Measurements from ENCODE around the gene GULP1.
"Not testable (repeated sequence)": the region's sequence is repeated elsewhere in the genome, so short reads cannot be mapped to it uniquely, and the experiment has no call there.

The GULP1 gene

DNA sequence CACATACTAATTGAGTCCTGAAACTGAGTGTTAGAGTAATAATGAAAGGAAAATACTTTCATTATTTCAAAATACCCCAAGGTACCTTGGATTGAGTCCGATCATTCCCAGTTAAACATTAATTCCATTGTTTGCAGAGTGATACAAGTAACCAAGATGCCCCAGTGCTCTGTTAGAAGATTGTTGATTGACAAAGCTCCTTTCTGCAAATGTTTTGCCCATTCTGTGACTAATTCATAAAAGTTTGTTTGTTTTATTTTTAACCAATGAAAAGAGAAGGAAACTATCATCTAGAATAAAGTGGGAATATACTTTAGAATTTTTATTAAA, 124.0 kb downstream of the GULP1 start:
- DNase-seq (ENCODE audit: low read depth in 2 of 2): no peak

DNA sequence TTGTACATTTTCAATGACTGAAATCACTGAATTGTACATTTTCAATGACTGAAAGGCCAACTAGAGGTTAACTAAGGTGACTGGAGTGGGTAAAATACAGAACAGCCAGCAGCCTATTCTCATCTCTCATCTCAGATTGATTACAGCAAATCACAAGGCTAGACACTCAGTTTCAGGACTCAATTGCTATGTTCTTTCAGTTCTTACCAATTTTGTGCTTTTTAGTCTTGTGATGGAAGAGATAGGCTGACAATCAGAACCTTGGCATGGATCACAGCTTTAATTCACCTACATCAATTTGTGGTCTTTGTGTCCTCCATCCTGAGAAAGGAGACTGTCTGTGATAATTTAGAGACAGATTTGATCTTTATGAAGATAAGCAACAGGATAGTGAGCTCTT, 124.7 kb downstream of the GULP1 start:
- no peak for DNase-seq (ENCODE audit: low read depth in 2 of 2)

DNA sequence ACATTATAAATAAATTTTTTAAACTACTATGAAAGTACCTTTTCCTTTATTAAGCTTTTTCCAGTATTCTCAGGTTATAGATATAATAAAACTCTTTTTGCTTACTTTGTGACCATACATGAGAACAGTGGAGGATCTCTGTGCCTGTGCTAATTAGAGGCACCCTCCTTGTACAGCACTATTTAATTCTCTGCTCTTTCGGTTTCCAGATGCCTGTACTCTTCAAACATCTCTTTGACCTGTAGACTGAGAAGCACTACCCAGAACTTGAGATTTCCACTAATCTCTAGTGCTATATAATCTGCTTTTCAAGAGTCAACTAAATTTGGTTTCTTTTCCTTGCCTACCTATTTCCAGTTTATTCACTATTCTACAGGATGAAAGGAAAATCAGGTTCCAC, 131.1 kb downstream of the GULP1 start:
- DNase-seq (ENCODE audit: low read depth in 2 of 2): no peak

DNA sequence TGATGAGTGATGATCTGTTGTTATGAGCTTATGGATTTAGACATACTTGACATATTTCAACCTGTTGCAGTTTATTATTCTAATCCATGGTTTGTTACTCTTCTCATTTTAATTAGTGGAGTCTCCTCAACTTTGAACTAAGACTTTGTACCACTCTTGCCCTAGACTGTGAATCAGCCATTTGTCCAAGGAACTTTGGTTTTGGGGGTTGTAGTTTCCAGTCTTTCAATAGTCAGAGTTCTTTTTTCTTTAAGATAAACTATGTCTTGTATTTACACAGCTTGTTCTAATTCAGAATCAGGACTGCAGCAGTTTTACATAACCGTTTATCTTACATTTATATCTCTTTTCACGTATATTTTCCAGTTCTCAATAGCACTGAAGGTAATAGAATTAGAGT, 133.6 kb downstream of the GULP1 start:
- DNase-seq (ENCODE audit: low read depth in 2 of 2): no peak

DNA sequence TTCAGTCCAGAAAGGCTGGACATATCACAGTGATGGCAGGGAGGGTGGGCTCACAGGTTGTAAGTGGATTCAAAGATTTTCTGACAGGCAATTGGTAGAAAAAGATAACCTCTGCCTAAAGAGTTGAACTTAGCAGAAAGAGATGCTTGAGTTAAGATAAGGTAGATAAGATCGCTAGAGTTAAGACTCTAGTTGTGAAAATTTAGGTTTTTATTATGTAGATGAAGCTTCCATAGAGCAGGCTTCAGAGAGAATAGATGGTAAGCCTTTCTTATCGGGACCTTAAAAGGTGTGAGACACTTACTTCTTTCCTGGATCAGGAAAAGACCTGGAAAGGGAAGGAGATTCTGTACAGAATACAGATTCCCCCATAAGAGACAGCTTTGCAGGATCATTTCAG, 134.4 kb downstream of the GULP1 start:
- no peak for DNase-seq (ENCODE audit: low read depth in 2 of 2)

DNA sequence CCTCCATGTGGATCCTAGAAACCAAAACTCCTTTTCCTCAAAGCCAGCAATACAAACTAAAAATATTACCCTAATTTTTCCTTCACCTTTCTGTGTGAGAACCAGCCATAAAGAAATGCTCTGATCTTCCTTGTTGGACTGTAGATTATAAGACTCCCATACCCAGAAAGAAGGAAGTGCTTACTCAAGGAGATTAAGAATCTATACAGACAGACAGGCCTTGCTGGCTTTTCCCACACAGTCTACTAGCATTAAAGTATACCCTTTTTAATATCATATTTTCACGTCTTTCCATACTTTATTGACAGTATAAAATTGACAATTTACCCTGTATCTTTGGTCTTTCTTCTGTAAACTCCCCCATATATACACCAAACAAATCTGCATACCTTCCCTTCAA, 139.0 kb downstream of the GULP1 start:
- DNase-seq (ENCODE audit: low read depth in 2 of 2): no peak

DNA sequence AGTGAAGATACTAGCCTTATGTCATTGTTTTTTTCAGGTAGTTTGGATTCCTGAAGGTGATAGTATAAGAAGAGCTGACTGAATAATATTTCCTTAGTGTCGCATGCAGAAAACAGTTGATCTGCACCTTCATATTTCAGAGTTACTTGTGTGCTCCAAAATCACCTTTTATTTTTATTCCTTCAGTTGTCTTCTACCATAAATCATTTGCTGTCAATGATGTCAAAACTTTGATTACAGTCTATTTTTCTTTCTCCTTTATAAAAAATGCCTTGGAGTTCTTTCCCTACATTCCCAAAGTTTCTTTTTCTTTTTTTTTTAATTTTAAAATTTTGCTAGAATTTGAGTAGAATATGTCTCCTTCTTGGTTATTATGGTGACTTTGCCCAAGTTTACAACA, 142.3 kb downstream of the GULP1 start:
- DNase-seq (ENCODE audit: low read depth in 2 of 2): no peak

DNA sequence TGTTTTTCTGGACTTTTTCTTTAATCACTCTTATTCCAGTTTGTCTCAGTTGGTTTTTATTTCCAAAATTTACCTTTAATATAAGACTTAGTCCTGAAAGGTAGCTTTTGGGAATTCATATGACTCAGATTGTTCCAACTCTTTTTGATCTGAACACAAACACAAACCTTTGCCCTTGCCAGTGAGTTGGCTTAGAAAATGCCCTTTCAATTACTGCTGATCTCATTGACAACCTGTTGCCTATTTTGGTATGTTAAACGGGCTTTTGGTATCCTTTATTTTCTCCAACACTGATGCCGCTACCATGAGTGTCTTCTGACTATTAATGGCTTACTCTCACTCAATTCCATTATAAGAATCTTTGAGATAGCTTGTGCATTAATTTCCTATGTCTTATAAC, 143.4 kb downstream of the GULP1 start:
- no peak for DNase-seq (ENCODE audit: low read depth in 2 of 2)

DNA sequence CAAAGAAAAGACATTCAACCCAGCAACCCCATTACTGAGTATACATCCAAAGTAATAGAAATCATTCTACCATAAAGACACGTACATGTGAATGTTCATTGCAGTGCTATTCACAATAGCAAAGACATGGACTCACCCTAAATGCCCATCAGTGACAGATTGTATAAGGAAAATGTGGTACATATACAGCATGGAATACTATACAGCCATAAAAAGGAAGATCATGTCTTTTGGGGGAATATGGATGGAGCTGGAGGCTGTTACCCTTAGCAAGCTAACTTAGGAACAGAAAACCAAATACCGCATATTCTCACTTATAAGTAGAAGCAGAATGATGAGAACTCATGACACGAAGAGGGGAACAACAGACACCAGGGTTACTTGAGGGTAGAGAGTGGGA, 145.9 kb downstream of the GULP1 start:
- no peak for DNase-seq (ENCODE audit: low read depth in 2 of 2)

DNA sequence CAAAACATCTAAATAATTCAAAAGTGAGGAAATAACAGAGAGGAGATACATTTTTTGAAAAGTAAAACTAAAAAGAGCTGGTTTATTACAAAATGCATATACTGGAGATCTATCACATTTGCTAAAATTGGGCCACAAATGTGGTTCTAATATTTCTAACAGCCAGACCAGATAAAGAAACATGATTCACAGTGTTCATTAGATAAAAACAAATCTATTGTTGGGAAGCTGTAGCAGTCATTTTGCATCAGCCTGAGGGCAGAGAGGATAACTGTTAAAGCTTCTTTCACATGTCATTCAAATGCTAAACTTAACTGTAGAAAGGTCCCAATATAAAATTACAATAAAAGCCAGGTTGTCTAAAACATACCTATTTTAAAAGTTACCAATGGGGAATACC, 148.3 kb downstream of the GULP1 start:
- DNase-seq (ENCODE audit: low read depth in 2 of 2): no peak

DNA sequence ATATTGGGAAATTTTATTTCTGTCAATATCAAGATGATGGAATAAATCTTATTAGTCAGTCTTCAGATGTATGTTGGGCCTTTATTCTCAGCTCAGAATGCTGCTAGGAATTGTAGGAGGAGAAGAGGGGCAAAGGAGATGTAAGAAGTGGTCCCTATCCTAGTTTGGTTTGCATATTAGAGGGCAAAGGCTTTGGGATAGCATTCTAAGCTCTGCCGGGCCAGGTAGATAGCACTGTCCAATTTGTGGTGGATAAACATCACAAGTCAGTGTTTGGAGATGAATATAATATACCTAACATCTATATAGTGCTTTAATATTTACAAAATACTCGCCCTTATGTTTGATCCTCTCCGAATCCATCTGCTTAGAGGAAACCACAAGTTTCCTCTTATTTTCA, 149.2 kb downstream of the GULP1 start:
- DNase-seq (ENCODE audit: low read depth in 2 of 2): no peak

DNA sequence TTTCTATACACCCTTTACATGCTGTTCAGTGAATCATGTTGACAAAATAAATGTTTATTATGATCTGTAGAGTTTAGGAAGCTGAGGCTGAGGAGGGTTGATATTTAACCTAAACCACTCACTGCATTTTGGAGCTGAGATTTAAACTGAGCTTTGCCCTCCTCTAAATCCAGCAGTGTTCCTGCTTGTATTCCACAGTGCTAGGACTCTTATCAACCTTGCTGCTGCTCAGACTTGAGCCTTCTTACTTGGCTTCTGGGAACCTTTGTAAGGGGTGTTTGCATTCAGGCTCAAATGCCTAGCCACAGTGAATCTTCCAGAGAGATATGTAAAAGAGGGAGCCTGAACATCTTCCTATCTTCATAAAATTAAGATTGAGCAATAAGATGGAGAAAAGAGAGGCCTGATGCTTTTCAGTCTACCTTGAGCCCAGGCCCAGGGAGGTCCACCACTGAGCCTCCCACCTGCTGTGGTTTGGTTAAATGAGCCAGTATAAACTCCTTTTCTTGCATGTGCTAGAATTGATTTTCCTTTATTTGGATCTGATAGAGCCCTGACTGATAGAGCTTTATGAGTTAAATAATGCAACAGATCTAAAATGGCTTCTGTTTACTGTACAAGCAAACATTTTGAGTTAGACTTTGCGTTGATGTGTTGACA, 149.7 kb downstream of the GULP1 start:
- DNase-seq (ENCODE audit: low read depth in 2 of 2): no peak

DNA sequence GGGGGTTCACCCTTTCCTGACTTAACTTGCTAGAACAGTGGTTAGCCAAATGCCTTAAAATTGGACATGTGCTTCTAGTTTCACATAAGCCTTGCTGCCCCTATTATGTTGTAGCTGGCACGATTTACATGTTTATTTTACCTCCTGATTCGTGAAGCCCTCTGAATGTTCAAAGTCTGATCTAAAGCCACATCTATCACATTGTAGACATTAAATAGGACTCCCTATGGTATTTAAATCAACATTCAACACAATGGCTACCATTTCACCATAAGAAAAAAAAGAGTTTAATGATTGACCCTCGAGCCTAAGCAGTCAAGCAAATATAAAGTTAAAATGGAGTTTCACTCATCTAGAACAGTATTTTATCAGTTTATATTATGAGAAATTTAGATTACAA, 151.5 kb downstream of the GULP1 start:
- no peak for DNase-seq (ENCODE audit: low read depth in 2 of 2)

DNA sequence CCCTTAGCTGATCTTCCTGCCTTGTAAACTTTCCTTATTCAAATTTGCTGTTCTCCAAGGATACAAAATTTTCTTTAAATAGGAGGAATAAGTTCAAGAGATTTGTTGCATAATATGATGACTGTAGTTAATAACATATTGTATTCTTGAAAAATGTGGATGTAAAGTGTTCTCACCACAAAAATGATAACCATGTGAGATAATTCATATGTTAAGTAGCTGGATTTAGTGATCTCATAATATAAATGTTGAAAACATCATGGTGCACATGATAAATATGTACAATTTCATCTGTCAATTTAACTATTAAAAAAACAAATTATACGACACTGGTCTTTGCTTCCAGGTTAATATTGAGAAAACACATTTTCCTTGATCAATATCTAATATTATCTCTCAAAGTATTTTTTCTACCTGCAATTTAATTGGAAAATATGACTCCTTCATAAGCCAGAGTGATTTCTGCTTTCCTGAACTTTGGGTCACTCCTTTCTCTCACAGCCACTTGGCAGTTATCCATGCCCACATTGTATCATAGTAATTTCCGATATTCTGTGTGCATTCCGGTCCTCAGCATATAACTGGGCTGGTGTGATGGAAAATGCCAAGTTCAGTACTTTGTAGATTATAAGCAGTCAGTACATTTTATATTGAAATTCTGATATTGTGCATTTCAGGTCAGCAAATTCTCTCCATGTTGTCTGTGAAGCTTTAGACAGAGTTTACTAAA, 152.6 kb downstream of the GULP1 start:
- no peak for DNase-seq (ENCODE audit: low read depth in 2 of 2)

DNA sequence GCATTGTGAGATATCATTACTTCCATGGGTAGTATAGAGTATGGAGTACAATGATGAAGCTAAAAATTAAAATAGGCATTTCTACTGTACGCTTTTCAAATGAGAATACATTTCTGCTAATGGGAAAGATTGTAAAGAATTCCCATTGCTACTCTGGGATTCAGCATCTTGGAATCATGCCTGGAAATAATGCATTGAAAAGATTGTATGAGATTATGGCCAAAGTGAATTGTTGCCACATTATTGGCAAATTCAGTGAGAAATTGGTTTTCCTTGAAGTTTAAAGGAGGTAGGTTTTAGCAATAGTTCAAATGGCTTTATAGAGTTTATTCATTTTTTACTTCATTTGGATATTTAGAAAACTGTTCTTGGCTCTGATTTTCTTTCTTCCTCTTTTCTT, 157.9 kb downstream of the GULP1 start:
- DNase-seq (ENCODE audit: low read depth in 2 of 2): no peak

DNA sequence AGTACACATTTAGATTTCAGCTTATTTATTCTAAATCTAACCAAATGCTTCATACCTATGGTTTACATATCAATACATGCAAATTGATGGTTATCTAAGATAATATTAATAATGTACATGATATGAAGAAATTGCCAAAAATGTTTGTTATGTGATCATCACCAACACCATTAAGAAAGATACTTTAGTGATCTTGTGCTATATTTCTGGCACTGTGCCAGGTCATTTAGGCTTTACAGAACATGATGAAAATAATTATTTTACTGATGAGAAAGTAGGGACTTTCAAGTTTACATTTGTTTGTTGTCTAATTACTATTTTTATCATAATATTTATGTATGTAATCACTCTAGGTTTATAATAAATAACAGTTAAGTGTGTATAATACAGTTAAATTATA, 158.3 kb downstream of the GULP1 start:
- no peak for DNase-seq (ENCODE audit: low read depth in 2 of 2)

DNA sequence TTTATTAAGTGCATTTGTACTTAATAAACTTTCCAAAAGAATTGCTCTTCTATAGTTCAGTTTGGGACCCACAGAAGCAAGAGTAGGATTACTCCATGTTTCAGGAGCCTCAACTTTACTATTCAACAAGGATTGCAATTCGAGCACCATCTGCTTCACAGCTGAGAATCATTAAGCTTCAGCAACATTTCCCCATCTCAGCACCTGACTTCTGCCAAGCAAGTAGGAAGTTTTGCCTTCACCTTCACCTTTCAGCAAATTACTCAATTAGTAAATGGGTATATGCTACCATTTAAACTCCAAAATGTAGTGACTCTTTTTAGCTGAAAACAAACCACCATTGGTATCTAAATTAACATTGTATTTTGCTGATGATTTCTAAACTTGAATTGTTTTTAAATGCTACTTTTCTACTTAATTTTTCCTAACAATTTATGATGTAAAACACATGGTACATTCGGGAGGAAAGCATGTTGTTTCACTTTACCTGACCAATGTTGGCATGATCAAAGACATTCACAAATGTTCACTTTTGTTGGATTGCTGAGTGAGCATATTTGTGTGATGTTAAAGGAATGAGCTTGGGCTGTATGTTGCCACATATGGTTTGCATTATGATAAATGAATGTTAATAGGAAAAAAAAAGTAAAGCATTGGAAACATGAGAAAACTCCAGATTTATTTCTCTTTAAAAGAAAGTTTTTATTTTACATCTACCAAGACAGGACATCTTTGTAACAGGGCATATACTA, 159.2 kb downstream of the GULP1 start:
- no peak for DNase-seq (ENCODE audit: low read depth in 2 of 2)

DNA sequence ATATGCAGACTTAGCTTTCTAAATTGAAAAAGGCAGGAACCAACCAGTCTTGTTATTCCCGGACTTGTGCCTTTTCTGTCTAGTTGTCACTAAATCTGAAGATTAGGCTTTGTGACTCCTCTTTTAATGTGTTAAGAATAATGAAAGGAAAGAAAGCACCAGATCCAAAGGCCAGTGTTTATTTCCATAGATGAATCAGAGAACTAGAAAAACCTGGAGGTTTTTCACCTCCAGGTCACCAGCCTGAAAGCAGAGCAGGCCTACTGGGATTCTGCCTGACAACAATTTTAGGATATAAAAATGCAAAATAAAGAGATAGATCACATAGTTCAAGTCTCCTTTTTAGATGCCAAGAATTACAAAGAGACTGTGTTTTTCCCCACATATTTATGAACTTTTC, 160.4 kb downstream of the GULP1 start:
- no peak for DNase-seq (ENCODE audit: low read depth in 2 of 2)

DNA sequence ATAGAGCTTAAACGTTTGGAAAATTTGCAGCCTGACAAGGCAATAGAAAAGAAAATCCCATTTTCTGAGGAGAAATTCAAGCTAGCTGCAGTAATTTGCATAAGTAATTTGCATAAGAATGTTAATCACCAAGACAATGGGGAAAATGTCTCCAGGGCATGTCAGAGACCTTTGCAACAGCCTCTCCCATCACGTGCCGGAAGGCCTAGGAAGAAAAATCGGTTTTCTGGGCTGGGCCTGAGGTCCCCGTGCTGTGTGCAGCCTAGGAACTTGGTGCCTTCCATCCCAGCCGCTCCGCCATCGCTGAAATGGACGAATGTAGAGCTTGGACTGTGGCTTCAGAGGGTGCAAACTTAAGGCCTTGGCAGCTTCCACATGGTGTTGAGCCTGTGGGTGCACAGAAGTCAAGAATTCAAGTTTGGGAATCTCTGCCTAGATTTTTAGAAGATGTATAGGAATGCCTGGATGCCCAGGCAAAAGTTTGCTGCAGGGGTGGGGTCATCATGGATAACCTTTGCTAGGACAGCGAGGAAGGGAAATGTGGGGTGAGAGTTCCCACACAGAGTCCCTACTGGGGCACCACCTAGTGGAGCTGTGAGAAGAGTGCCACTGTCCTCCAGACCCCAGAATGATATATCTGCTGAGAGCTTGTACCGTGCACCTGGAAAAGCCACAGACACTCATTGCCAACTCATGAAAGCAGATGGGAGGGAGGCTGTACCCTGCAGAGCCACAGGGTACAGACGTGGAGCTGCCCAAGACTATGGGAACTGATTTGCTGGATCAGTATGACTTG, 164.6 kb downstream of the GULP1 start:
- no peak for DNase-seq (ENCODE audit: low read depth in 2 of 2)

DNA sequence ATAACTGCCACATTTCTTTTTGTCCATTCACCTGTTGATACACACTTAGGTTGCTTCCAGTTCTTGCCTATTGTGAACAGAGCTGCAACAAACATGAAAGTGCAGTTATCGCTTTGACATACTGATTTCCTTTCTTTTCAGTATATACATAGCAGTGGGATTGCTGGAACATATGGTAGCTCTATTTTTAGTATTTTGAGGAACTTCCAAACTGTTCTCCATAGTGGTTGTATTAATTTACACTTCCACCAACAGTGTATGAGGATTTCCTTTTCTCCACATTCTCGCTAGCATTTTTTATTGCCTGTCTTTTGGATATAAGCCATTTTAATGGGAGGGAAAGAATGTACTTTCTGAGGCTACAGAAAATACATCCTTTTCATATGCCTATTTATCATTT, 167.4 kb downstream of the GULP1 start:
- DNase-seq (ENCODE audit: low read depth in 2 of 2): no peak

DNA sequence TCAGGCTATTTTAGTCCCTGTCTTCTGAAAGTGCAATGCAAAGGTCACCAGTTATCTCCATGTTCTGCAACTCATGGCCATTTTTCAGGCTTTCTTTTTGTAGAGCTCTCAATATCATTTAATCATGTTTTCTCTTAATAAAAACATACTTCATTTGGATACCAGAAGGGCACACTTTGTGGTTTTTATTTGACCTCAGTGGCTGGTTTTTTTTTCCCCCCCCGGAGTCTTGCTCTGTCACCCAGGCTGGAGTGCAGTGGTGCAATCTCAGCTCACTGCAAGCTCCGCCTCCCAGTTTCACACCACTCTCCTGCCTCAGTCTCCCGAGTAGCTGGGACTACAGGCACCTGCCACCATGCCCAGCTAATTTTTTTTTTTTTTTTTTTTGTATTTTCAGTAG, 174.4 kb downstream of the GULP1 start:
- DNase-seq (ENCODE audit: low read depth in 2 of 2): not testable (repeated sequence)

DNA sequence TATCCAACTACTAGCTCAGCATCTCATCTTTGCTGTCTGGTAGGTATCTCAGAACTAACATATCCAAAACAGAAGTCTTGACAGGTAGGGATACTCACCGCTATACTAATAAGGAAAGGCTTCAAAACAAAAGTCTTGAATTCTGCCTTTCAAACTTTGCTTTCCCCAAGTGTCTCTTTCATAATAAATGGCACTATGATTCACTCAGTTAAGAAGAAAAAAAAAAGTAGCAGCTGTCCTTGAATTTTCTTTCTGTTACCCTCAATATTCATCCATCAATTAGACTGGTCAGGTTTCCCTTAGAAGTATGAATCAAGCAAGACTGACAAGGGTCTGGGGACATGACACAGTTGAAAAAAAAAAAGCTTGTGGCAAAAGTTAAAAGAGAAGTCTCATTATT, 175.1 kb downstream of the GULP1 start:
- no peak for DNase-seq (ENCODE audit: low read depth in 2 of 2)

Measured in stimulated activated CD4-positive, alpha-beta T cell treated with anti-CD3 and anti-CD28 coated beads, Interleukin-12 subunit alpha, Interleukin-12 subunit beta, amount 100 ng/mL, for 24 hours (primary cell).